ENCODE data around the gene TMPRSS4. TPM values are rescaled to one million over a fixed set of nuclear protein-coding genes. Genes with fewer than 3 reads are reported as not detected.

TMPRSS4 gene
- total RNA-seq, 4 donors from 2014 or later: 224 to 423 (median 248) TPM

DNA sequence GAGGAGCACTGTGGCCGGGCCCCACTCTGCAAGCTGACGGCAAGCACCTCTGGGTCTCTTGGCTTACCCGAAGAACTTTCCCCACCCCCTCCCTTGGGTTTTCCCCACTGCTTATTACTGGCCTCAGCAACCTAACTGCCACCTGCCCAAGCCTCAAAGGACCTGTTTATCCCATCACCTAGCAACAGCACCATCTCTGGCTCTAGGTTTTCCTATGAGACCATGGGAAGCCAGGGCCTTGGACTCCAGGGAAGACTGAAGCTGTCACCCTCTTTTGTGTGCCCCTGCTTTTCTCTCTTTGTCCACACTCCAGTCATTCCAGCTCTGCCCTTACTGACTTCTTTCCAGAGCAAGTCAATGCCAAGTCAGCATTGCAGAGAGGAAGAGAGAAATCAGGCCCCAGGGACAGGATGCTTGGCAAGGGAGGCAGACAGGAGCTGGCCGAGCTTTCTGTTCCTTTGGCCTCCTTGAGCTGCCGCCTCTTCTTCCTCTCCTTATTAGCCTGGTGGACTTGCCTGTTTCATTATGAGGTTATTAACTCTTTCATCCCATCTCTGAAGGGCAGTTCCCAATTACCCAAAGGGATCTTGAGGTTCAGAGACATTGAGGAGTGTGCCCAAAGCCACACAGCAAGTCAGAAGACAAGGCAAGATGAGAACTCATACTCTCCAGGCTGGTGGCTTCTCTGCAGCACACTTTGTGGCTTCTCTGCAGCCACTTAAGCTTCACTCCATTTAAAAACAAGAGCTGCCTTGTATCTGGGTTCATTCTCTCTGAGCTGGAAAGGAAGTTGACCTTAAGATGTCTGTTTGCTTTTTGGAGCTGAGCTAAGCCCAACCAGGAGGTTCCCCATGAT lies 10.3 kb downstream of the TMPRSS4 start, which contains the start of gene SMIM35:
Gene SMIM35 (minus strand): TSS at position 51 of the 856 bp plus-strand sequence. CDS start 206 bp downstream, outside the sequence.
- DNase-seq: no peak

DNA sequence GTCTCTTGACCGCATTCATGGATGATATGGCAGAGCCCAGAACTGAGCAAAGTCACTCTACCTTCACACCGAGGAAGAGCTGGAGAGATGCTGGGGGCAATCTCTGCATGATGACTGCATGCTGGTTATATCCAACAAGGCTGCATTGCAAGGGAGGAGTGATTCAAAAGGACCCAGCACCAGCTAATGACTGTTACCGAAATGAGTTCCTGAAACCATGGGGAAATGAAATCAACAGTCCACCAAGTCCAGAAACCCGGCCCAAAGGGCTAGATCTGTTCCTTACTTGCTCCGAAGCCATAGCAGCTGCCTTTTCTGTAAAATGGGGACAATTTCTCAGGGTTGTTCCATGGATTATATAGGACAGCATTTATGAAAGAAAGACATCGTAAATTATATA lies 11.1 kb downstream of the TMPRSS4 start:
- Histone ChIP-seq H3K4me3 (no peak overlapping the region), H3K9me3 (no peaks in the 10 kb centered on the region), H3K27me3 (no peaks in the 10 kb centered on the region), H3K27ac (peak overlapping the region in 3 of 4 donors; percentile 31 to 58 (median 57)), H3K4me1 (peaks cover 9 to 75% (median 24%) of the 10 kb centered on the region in 4 donors), H3K36me3 (peaks cover 0 to 5% (median 0%) of the 10 kb centered on the region in 4 donors)
- intact Hi-C loops (cut with DNase I; ENCODE audit: low total_unique reads) (no loop called here), in situ Hi-C loops (cut with MboI; ENCODE audit: low pct_ligation_motif_present in 1 of 4, low pct_unique_long_range_greater_than_20kb in 1 of 4, low sequenced_read_pairs in 3 of 4) (no loop called here)
- 84 to 87% methylated on average over 6 of the region's 6 CpGs for WGBS, 2 donors (ENCODE audit: low coverage in 1 of 2)
- DNase-seq: no peak
- no peak for TF ChIP-seq EP300 (IDR thresholded peaks at IDR 0.05; ENCODE audit: low read depth)

More for the DNA sequence above, 10.3 kb downstream of the TMPRSS4 start, which contains the start of gene SMIM35:
- H3K27me3 ChIP-seq: no peaks in the 10 kb centered on the region
- in situ Hi-C loops (cut with MboI; ENCODE audit: low pct_ligation_motif_present in 1 of 4, low pct_unique_long_range_greater_than_20kb in 1 of 4, low sequenced_read_pairs in 3 of 4) (no loop called here), intact Hi-C loops (cut with DNase I; ENCODE audit: low total_unique reads) (no loop called here)
- H3K4me3 ChIP-seq: no peak within 1 kb of the TSS
- 76 to 82% methylated on average over 4 to 5 of the region's 5 CpGs for WGBS, 2 donors (ENCODE audit: low coverage in 1 of 2)
- peaks cover 0 to 5% (median 0%) of the 10 kb centered on the region in 4 donors for H3K36me3 ChIP-seq
- H3K27ac ChIP-seq: peak within 1 kb of the TSS in 3 of 4 donors; percentile 31 to 58 (median 57)
- H3K9me3 ChIP-seq: no peaks in the 10 kb centered on the region
- peaks cover 9 to 79% (median 25%) of the 10 kb centered on the region in 4 donors for H3K4me1 ChIP-seq
- TF ChIP-seq, protein P1, sequence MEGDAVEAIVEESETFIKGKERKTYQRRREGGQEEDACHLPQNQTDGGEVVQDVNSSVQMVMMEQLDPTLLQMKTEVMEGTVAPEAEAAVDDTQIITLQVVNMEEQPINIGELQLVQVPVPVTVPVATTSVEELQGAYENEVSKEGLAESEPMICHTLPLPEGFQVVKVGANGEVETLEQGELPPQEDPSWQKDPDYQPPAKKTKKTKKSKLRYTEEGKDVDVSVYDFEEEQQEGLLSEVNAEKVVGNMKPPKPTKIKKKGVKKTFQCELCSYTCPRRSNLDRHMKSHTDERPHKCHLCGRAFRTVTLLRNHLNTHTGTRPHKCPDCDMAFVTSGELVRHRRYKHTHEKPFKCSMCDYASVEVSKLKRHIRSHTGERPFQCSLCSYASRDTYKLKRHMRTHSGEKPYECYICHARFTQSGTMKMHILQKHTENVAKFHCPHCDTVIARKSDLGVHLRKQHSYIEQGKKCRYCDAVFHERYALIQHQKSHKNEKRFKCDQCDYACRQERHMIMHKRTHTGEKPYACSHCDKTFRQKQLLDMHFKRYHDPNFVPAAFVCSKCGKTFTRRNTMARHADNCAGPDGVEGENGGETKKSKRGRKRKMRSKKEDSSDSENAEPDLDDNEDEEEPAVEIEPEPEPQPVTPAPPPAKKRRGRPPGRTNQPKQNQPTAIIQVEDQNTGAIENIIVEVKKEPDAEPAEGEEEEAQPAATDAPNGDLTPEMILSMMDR (IDR thresholded peaks at IDR 0.05): no peak

DNA sequence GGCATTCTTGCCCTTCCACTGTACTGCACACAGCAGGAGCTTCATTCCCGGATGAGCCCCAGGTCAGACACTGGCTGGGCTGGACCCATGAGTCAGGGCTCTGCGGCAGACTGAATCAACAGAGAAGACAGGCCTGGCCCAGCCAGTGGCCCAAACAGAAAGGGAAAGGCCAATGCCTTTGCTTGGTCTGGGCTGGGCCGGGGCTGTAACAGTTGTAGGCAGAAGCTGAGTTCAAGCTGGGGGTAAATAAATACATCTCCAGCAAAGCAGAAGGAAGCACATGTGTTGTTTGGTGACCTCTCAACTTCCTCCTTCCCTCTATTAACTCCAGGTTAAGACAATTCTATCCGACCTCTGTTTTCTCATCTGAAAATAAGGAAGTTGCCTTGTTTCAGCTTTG lies 11.7 kb downstream of the TMPRSS4 start:
- no peaks in the 10 kb centered on the region for H3K9me3 ChIP-seq
- peaks cover 0 to 5% (median 0%) of the 10 kb centered on the region in 4 donors for H3K36me3 ChIP-seq
- peak in 1 of 3 donors; percentile 13 for TF ChIP-seq POLR2AphosphoS5 (IDR thresholded peaks at IDR 0.05)
- TF ChIP-seq, protein P1 (IDR thresholded peaks at IDR 0.05): no peak
- no peak overlapping the region for H3K4me3 ChIP-seq
- H3K27me3 ChIP-seq: no peaks in the 10 kb centered on the region
- in situ Hi-C loops (cut with MboI; ENCODE audit: low pct_ligation_motif_present in 1 of 4, low pct_unique_long_range_greater_than_20kb in 1 of 4, low sequenced_read_pairs in 3 of 4): no loop called here
- DNase-seq: peak; percentile 63
- 17 to 37% methylated on average over 1 to 4 of the region's 4 CpGs for WGBS, 2 donors (ENCODE audit: low coverage in 1 of 2)
- peaks cover 4 to 69% (median 20%) of the 10 kb centered on the region in 4 donors for H3K4me1 ChIP-seq
- H3K27ac ChIP-seq: peak overlapping the region; percentile 25 to 58 (median 44)
- intact Hi-C loops (cut with DNase I; ENCODE audit: low total_unique reads): no loop called here

DNA sequence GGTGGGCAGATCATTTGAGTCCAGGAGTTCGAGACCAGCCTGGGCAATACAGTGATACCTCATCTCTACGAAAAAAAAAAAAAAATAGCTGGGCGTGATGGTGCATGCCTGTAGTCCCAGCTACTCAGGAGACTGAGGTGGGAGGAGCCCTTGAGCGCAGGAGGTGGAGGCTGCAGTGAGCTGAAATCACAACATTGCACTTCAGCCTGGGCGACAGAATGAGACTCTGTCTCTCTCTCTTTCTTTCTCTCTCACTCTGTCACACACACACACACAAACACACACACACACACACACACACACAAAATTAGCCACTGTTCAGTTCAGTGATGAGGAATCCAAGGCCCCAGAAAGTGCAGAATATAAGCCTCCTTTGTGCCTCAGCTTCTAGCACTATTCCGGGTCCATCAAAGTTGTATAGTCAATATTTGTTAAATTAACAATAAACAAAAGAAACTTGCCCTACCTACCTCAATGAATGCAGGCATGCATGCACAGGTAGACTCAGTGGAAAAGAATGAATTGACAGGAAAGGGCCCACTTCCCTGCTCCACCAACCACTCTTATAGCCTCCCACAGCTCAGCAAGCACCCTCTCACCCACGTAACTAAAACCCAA lies 13.8 kb downstream of the TMPRSS4 start:
- TF ChIP-seq POLR2A (IDR thresholded peaks at IDR 0.05) (no peak), POLR2AphosphoS5 (IDR thresholded peaks at IDR 0.05) (no peak), EP300 (IDR thresholded peaks at IDR 0.05; ENCODE audit: low read depth) (no peak)
- TF ChIP-seq, protein P1 (IDR thresholded peaks at IDR 0.05): no peak
- Histone ChIP-seq H3K4me3 (no peak overlapping the region), H3K9me3 (no peaks in the 10 kb centered on the region), H3K4me1 (peaks cover 0 to 49% (median 8%) of the 10 kb centered on the region in 4 donors), H3K27ac (no peak overlapping the region), H3K36me3 (peaks cover 0 to 5% (median 0%) of the 10 kb centered on the region in 4 donors), H3K27me3 (no peaks in the 10 kb centered on the region)
- in situ Hi-C loops (cut with MboI; ENCODE audit: low pct_ligation_motif_present in 1 of 4, low pct_unique_long_range_greater_than_20kb in 1 of 4, low sequenced_read_pairs in 3 of 4) (no loop called here), intact Hi-C loops (cut with DNase I; ENCODE audit: low total_unique reads) (no loop called here)
- DNase-seq: no peak
- WGBS, 2 donors (ENCODE audit: low coverage in 1 of 2): 48 to 62% methylated on average over 2 to 7 of the region's 7 CpGs
